Spinal cord (tissue), 10 donors: ENCODE data around the gene NPHP4. TPM values are rescaled to one million over a fixed set of nuclear protein-coding genes. Genes with fewer than 3 reads are reported as not detected.

ENCODE experiments used
- DNase-seq, 6 donors: peaks; one replicate each; pipeline versions ENCODE4 v3.0.0 to v3.0.0-alpha.2; 2013 to 2015; ENCODE audit warnings: low spot score in 6 of 6, low read depth in 4 of 6
- H3K27ac ChIP-seq: one replicate; pipeline ENCODE4 v1.5.1; 2013; ENCODE audit warnings: low read depth, low read length, control low read depth
- H3K27me3 ChIP-seq: one replicate; pipeline ENCODE4 v1.6.1; 2013; ENCODE audit warnings: low read length; ENCODE audit not compliant: control insufficient read depth, insufficient read depth
- H3K36me3 ChIP-seq: one replicate; pipeline ENCODE4 v1.6.1; 2013; ENCODE audit warnings: low read length; ENCODE audit not compliant: control insufficient read depth, insufficient read depth
- H3K4me1 ChIP-seq: one replicate; pipeline ENCODE4 v1.6.1; 2013; ENCODE audit warnings: low read length; ENCODE audit not compliant: control insufficient read depth, insufficient read depth
- H3K4me3 ChIP-seq: one replicate; pipeline ENCODE4 v1.5.1; 2013; ENCODE audit warnings: low read depth, low read length, control low read depth
- H3K9me3 ChIP-seq: one replicate; pipeline ENCODE4 v1.6.1; 2013; ENCODE audit warnings: low read length; ENCODE audit not compliant: control insufficient read depth, insufficient read depth
- WGBS: methylation state at CpG from one replicate; pipeline ENCODE4 v1.1.5; 2013; ENCODE audit warnings: missing lambda C conversion rate; ENCODE audit not compliant: insufficient coverage; 5-methylcytosine and 5-hydroxymethylcytosine counted together
- polyA plus RNA-seq, 2 donors: library from polyadenylated mRNA; unstranded; fragments of 120-200 nt; gene quantifications; one replicate each; pipeline ENCODE4 v1.2.1, GENCODE V29; 2013; ENCODE audit not compliant: insufficient read length in 2 of 2
- total RNA-seq, 2 donors: library from RNA; depleted of rRNA in 1 of 2; stranded (reverse); fragments of 120-200 nt in 1 of 2; fragments of >200 nt in 1 of 2; gene quantifications; one replicate each; pipeline versions ENCODE4 v1.2.3 to v1.2.4, GENCODE V29; 2013 to 2014
- donor health status: healthy.

Gene NPHP4
- total and polyA plus RNA-seq, 4 donors, result 8.0 to 19.2 (median 13.3) TPM

DNA sequence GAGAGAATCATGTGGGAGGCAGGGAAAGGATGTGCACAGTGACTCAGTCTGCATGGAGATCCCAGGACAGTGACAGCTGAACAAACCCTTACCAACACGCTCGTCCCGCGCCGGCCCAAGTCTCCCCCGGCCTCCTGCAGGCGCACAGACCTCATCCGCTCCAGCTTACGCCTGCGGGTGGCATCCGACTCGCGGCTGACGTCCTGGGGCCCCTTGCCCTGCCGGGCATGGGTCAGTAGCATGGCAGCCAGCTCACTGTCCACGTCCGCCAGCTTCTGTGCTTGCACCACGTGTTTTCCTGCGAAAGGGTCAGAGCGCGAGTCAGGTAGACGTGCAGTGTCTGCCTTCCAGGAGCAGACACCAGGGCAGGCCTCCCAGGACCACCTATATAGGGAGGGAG lies 115.2 kb downstream of the NPHP4 start:
- WGBS, result 84% methylated on average over 22 of the region's 22 CpGs
- Histone ChIP-seq H3K27me3 (no peaks in the 10 kb centered on the region), H3K4me1 (peaks cover 14% of the 10 kb centered on the region), H3K27ac (no peak overlapping the region), H3K36me3 (peaks cover 96% of the 10 kb centered on the region), H3K4me3 (no peak overlapping the region), H3K9me3 (no peaks in the 10 kb centered on the region)
- no peak for DNase-seq

DNA sequence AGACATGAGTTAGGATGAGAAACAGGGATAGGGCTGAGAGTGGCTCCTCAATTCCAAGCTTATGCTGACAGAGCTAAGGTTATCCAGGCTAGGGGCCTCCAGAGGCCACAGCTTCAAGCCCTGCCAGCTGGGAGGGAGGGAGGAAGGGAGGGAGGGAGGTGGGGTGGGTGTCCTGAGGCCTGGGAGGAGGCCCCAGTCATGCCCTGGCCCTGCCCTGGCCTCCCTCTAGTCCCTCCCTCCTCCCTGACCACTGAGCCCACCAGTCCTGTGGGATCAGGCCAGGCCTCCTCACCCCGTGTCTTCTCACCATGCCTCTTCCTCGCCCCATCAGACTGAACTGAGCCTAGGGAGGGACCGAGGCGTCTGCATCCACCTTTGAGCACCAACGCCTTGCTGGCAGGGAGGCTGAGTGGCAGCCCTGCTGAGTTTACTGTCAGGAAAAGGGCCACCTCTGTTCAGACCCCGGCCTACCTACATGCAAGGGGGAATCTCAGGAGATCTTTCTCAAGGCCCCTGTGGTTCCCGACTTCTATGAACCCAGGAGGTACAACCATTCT lies 116.1 kb downstream of the NPHP4 start:
- 97% methylated on average over 6 of the region's 7 CpGs for WGBS
- H3K27me3 ChIP-seq, result no peaks in the 10 kb centered on the region

DNA sequence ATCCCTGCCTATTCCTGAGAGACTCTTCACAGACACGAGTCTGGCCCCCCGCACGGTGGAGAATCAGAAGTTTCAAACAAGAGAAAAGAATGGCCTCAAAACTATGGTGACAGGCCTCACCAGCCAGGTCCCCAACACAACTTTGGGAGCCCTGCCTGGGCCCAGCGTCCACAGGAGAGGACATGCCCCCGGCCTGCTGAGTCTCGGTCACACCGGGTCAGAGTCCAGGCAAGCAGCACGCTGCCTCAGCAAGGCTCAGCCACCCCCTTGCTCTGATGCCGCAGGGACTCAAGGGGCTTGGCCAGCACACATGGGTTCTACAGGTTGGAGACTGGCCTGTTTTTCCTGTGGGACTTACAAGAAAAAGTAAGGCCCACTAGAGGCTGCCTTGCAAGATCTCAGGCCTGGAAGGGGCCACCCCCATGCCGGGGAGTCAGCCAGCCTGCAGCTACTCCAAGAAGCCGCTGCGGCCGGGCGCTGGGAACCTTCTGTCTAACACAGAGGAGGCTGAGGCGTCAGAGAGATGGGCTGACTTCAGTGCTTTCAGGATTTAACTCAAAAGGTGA lies 116.8 kb downstream of the NPHP4 start:
- WGBS, result 97% methylated on average over 15 of the region's 15 CpGs
- no peaks in the 10 kb centered on the region for H3K9me3 ChIP-seq
- H3K36me3 ChIP-seq, result peaks cover 92% of the 10 kb centered on the region

More for the DNA sequence above, 116.1 kb downstream of the NPHP4 start:
- Histone ChIP-seq H3K36me3 (peaks cover 94% of the 10 kb centered on the region), H3K4me1 (peaks cover 14% of the 10 kb centered on the region), H3K27ac (no peak overlapping the region), H3K9me3 (no peaks in the 10 kb centered on the region), H3K4me3 (no peak overlapping the region)
- DNase-seq, result no peak

GRCh38 chr1:5874416-5875110 lies 117.7 kb downstream of the NPHP4 start:
- peaks cover 14% of the 10 kb centered on the region for H3K4me1 ChIP-seq
- 97% methylated on average over 40 of the region's 41 CpGs for WGBS
- DNase-seq, result no peak
- H3K27me3 ChIP-seq, result no peaks in the 10 kb centered on the region
- H3K36me3 ChIP-seq, result peaks cover 84% of the 10 kb centered on the region
- no peak overlapping the region for H3K4me3 ChIP-seq
- H3K27ac ChIP-seq, result no peak overlapping the region
- H3K9me3 ChIP-seq, result no peaks in the 10 kb centered on the region

More for the DNA sequence above, 116.8 kb downstream of the NPHP4 start:
- Histone ChIP-seq H3K27me3 (no peaks in the 10 kb centered on the region), H3K27ac (no peak overlapping the region), H3K4me3 (no peak overlapping the region), H3K4me1 (peaks cover 14% of the 10 kb centered on the region)
- DNase-seq, result no peak

DNA sequence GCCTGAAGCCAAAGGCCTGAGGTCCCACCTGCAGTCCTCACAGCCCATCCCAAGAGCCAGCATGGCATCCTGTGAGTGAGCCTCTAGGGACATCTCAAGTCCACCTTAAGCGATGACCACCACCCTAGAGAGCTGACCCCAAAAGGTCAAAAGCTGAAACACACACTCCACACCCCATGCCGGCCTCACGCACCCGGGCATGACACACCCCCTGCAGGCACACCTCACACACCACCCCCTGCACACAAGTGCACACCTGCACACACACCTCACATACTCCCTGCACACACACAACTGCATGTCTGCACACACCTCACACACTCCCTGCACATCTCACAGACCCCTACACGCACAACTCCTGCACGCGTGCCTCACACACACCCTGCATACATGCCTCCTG lies 118.7 kb downstream of the NPHP4 start:
- H3K9me3 ChIP-seq, result no peaks in the 10 kb centered on the region
- peaks cover 14% of the 10 kb centered on the region for H3K4me1 ChIP-seq
- WGBS, result 90% methylated on average over 7 of the region's 7 CpGs
- H3K4me3 ChIP-seq, result no peak overlapping the region
- no peak for DNase-seq
- no peak overlapping the region for H3K27ac ChIP-seq
- H3K36me3 ChIP-seq, result peaks cover 79% of the 10 kb centered on the region
- no peaks in the 10 kb centered on the region for H3K27me3 ChIP-seq

GRCh38 chr1:5872886-5873285 lies 119.3 kb downstream of the NPHP4 start:
- peaks cover 77% of the 10 kb centered on the region for H3K36me3 ChIP-seq
- 95% methylated on average over 16 of the region's 16 CpGs for WGBS
- no peak overlapping the region for H3K4me3 ChIP-seq
- DNase-seq, result no peak
- peaks cover 11% of the 10 kb centered on the region for H3K4me1 ChIP-seq
- H3K27ac ChIP-seq, result no peak overlapping the region
- H3K27me3 ChIP-seq, result no peaks in the 10 kb centered on the region
- H3K9me3 ChIP-seq, result no peaks in the 10 kb centered on the region

DNA sequence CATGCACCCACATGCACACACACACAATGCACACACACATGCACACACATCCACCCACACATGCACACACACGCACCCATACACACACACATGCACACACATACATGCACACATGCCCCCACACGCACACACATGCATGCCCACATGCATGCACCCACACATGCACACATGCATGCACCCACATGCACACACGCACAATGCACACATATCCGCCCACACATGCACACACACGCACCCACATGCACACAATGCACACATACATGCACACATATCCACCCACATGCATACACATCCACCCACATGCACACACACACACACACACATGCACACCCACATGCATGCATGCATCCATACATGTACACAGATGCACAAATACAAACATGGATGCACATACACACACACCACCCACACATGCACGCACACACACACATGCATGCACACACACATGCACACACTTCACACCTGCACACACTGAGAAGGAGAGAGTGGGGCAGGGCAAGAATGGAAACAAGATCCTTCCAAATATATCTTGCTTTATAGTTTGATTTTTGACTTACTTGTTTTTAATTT lies 123.2 kb downstream of the NPHP4 start:
- Histone ChIP-seq H3K4me3 (no peak overlapping the region), H3K27me3 (no peaks in the 10 kb centered on the region), H3K4me1 (peaks cover 5% of the 10 kb centered on the region), H3K36me3 (peaks cover 76% of the 10 kb centered on the region), H3K27ac (no peak overlapping the region), H3K9me3 (no peaks in the 10 kb centered on the region)
- no peak for DNase-seq
- 98% methylated on average over 5 of the region's 6 CpGs for WGBS

DNA sequence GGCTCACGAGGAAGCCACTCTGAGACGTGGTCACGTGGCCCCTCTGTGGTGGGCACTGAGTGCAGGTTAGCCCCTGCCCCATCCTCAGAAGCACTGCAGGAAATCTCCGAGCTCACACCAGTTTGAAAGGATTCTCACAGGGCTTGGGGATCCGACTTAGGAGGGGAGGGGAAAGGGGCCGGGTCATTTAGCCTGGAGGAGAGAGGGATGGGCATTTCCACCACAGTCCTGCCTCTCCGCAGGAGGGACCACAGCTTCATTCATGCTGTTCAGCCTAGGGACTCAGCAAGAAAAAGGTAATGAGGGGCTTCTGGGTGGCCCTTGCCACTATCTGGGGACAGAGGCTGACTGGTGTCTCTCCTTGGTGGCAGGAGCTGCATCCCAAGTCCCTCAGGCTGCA lies 126.5 kb downstream of the NPHP4 start:
- H3K36me3 ChIP-seq, result peaks cover 74% of the 10 kb centered on the region
- no peak for DNase-seq
- no peaks in the 10 kb centered on the region for H3K9me3 ChIP-seq
- no peak overlapping the region for H3K4me3 ChIP-seq
- H3K27ac ChIP-seq, result no peak overlapping the region
- H3K27me3 ChIP-seq, result no peaks in the 10 kb centered on the region
- H3K4me1 ChIP-seq, result peaks cover 5% of the 10 kb centered on the region
- WGBS, result 86% methylated on average over 5 of the region's 7 CpGs

DNA sequence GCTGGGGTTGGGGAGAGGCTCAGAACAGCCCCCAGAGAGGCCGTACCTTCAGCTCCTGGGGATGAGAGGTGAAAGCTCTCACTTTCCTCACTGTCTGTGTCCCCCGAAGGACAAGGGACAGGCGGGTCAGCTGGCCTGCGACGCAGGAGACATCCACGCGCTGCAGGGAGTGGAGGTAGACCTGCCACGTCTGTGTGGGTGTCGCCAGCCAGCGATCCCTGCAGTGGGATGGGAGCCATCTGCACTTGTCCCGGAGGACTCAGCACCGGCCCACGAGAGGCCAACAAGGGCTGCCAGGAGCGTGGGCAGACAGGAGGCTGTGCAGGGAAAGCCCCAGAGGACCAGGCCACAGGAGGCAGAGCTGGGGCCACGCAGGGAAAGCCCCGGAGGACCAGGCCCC lies 127.2 kb downstream of the NPHP4 start:
- no peaks in the 10 kb centered on the region for H3K9me3 ChIP-seq
- no peaks in the 10 kb centered on the region for H3K27me3 ChIP-seq
- no peak overlapping the region for H3K4me3 ChIP-seq
- 91% methylated on average over 15 of the region's 16 CpGs for WGBS
- no peak overlapping the region for H3K27ac ChIP-seq
- peaks cover 78% of the 10 kb centered on the region for H3K36me3 ChIP-seq
- DNase-seq, result no peak
- H3K4me1 ChIP-seq, result peaks cover 5% of the 10 kb centered on the region
